Stimulated activated CD8-positive, alpha-beta memory T cell treated with anti-CD3 and anti-CD28 coated beads, Interleukin-15, amount 100 ng/mL, for 48 hours (primary cell): ENCODE data around the gene SMARCA2.
A peak's percentile ranks its signal among the peaks of the same experiment; 100 is the strongest.

Experiments used
- DNase-seq, 2 donors: peaks; one replicate each; pipeline ENCODE4 v3.0.0-alpha.2; 2020; ENCODE audit warnings: low read depth in 2 of 2

SMARCA2 gene

GRCh38 chr9:2014696-2015580 lies at the start of gene SMARCA2:
TSS of gene SMARCA2 (plus strand) at chr9:2015347. CDS start at chr9:2029023, 13,676 bp downstream.
- DNase-seq: peak; percentile 96

GRCh38 chr9:1966725-1967366 lies 48.3 kb upstream of the SMARCA2 start:
- no peak for DNase-seq

GRCh38 chr9:1969160-1969559 lies 46.0 kb upstream of the SMARCA2 start:
- no peak for DNase-seq

- DNase-seq: no peak
These were observed 45.2 kb upstream of the SMARCA2 start for GRCh38 chr9:1969898-1970297.

GRCh38 chr9:1972672-1973071 lies 42.5 kb upstream of the SMARCA2 start:
- DNase-seq: no peak

GRCh38 chr9:1977026-1977425 lies 38.1 kb upstream of the SMARCA2 start:
- DNase-seq: no peak

- DNase-seq: no peak
These were observed 36.2 kb upstream of the SMARCA2 start for GRCh38 chr9:1978941-1979340.

GRCh38 chr9:1979741-1980367 lies 35.3 kb upstream of the SMARCA2 start:
- DNase-seq: no peak

GRCh38 chr9:1980387-1980786 lies 34.8 kb upstream of the SMARCA2 start:
- no peak for DNase-seq

- no peak for DNase-seq
These were observed 33.1 kb upstream of the SMARCA2 start for GRCh38 chr9:1982074-1982473.

GRCh38 chr9:1986341-1986740 lies 28.8 kb upstream of the SMARCA2 start:
- DNase-seq: no peak

- no peak for DNase-seq
These were observed 25.6 kb upstream of the SMARCA2 start for GRCh38 chr9:1989500-1989899.

- no peak for DNase-seq
These were observed 21.0 kb upstream of the SMARCA2 start for GRCh38 chr9:1994180-1994579.

GRCh38 chr9:1995084-1995483 lies 20.1 kb upstream of the SMARCA2 start:
- DNase-seq: no peak

- DNase-seq: no peak
These were observed 19.0 kb upstream of the SMARCA2 start for GRCh38 chr9:1996156-1996555.

- no peak for DNase-seq
These were observed 17.5 kb upstream of the SMARCA2 start for GRCh38 chr9:1997646-1998045.

GRCh38 chr9:1998111-1998510 lies 17.0 kb upstream of the SMARCA2 start:
- no peak for DNase-seq

GRCh38 chr9:2000314-2000713 lies 14.8 kb upstream of the SMARCA2 start:
- no peak for DNase-seq

GRCh38 chr9:2008372-2008771 lies 6.8 kb upstream of the SMARCA2 start:
- DNase-seq: no peak

- no peak for DNase-seq
These were observed 2.8 kb upstream of the SMARCA2 start for GRCh38 chr9:2012347-2012746.

GRCh38 chr9:2013743-2014475 lies 1.2 kb upstream of the SMARCA2 start:
- DNase-seq: no peak
